Lung (tissue), 12 donors: ENCODE measurements around the gene ZMAT5. TPM values are rescaled to one million over a fixed set of nuclear protein-coding genes. Genes with fewer than 3 reads are reported as not detected.

Experiments
- ATAC-seq: fragments of 200-7000 bp; cut with Tn5 transposase; one replicate; pipeline ENCODE4 v1.9.1; 2020; ENCODE audit warnings: moderate number of reproducible peaks; ENCODE audit not compliant: insufficient read depth, low FRiP score
- DNase-seq, 3 donors: peaks; one replicate each; pipeline ENCODE4 v3.0.0-alpha.2; 2013 to 2017
- H3K27ac ChIP-seq, 2 donors: one replicate each; pipeline ENCODE4 v1.5.1; 2013; ENCODE audit warnings: mild to moderate bottlenecking in 2 of 2, moderate library complexity in 2 of 2, control low read depth in 1 of 2, inconsistent platforms in 1 of 2, low read depth in 1 of 2, low read length in 1 of 2
- H3K27me3 ChIP-seq, 3 donors: one replicate each; pipeline ENCODE4 v1.5.1; 2013; ENCODE audit warnings: low read length in 2 of 3; ENCODE audit not compliant: control insufficient read depth in 3 of 3, insufficient read depth in 3 of 3
- H3K36me3 ChIP-seq, 4 donors: one replicate each; pipeline ENCODE4 v1.5.1; 2013; ENCODE audit warnings: low read length in 4 of 4, mild to moderate bottlenecking in 1 of 4, moderate library complexity in 1 of 4; ENCODE audit not compliant: control insufficient read depth in 4 of 4, insufficient read depth in 4 of 4
- H3K4me1 ChIP-seq, 5 donors: one replicate each; pipeline ENCODE4 v1.5.1; 2013; ENCODE audit warnings: low read length in 5 of 5, mild to moderate bottlenecking in 2 of 5, moderate library complexity in 1 of 5; ENCODE audit not compliant: control insufficient read depth in 5 of 5, insufficient read depth in 5 of 5
- H3K4me3 ChIP-seq: one replicate; pipeline ENCODE4 v1.5.1; 2013; ENCODE audit warnings: mild to moderate bottlenecking, control low read depth, moderate library complexity
- H3K9ac ChIP-seq, 2 donors: one replicate each; pipeline ENCODE4 v1.5.1; 2013; ENCODE audit warnings: low read length in 2 of 2, control low read depth in 1 of 2; ENCODE audit not compliant: insufficient read depth in 1 of 2
- H3K9me3 ChIP-seq, 4 donors: one replicate each; pipeline ENCODE4 v1.5.1; 2013; ENCODE audit warnings: low read length in 3 of 4, mild to moderate bottlenecking in 1 of 4, moderate library complexity in 1 of 4; ENCODE audit not compliant: control insufficient read depth in 4 of 4, insufficient read depth in 3 of 4
- WGBS, 2 donors: extraction: QIAGEN DNeasy Blood & Tissue Kit; methylation state at CpG; one replicate each; pipeline ENCODE4 v1.1.7; 2013; 5-methylcytosine and 5-hydroxymethylcytosine counted together
- polyA plus RNA-seq, 2 donors: library from polyadenylated mRNA; stranded (reverse); fragments of 200-250 nt; gene quantifications; one replicate each; pipeline ENCODE4 v1.2.1, GENCODE V29; 2013
- total RNA-seq, 2 donors: library from RNA; depleted of rRNA in 1 of 2; stranded (reverse); fragments of >200 nt in 1 of 2; gene quantifications; one replicate each; pipeline ENCODE4 v1.2.1, GENCODE V29; 2014 to 2021
- TF ChIP-seq, protein P1 (sequence below): IDR thresholded peaks from 2 replicates; pipeline ENCODE4 v1.5.1; 2012; ENCODE audit warnings: mild to moderate bottlenecking; ENCODE audit errors: control extremely low read depth, extremely low read depth
- donor health status: control.
- donor health status: control.
- donor health status: Bipolar disorder and iron deficiency.
- donor health status: healthy.
- donor health status: DM: yes; HTN: yes; CAD: no.

The ZMAT5 gene
- total and polyA plus RNA-seq, 4 donors: 11.2 to 32.5 (median 25.4) TPM

- peak in 2 of 3 donors; percentile 22 to 41 for DNase-seq
- ATAC-seq: no peak
These were observed 20.7 kb upstream of the ZMAT5 start for GRCh38 chr22:29787371-29787980.

GRCh38 chr22:29786031-29786430, 19.2 kb upstream of the ZMAT5 start:
- Histone ChIP-seq H3K9ac (no peak overlapping the region), H3K36me3 (peaks cover 4 to 31% (median 12%) of the 10 kb centered on the region in 4 donors), H3K4me1 (peaks cover 0 to 24% (median 8%) of the 10 kb centered on the region in 5 donors), H3K4me3 (no peak overlapping the region), H3K27ac (no peak overlapping the region), H3K27me3 (no peaks in the 10 kb centered on the region), H3K9me3 (no peaks in the 10 kb centered on the region)
- peak in 2 of 3 donors; percentile 41 to 63 for DNase-seq
- 62 to 72% methylated on average over 5 of the region's 5 CpGs for WGBS, 2 donors
- TF ChIP-seq, protein P1, sequence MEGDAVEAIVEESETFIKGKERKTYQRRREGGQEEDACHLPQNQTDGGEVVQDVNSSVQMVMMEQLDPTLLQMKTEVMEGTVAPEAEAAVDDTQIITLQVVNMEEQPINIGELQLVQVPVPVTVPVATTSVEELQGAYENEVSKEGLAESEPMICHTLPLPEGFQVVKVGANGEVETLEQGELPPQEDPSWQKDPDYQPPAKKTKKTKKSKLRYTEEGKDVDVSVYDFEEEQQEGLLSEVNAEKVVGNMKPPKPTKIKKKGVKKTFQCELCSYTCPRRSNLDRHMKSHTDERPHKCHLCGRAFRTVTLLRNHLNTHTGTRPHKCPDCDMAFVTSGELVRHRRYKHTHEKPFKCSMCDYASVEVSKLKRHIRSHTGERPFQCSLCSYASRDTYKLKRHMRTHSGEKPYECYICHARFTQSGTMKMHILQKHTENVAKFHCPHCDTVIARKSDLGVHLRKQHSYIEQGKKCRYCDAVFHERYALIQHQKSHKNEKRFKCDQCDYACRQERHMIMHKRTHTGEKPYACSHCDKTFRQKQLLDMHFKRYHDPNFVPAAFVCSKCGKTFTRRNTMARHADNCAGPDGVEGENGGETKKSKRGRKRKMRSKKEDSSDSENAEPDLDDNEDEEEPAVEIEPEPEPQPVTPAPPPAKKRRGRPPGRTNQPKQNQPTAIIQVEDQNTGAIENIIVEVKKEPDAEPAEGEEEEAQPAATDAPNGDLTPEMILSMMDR: no peak
- ATAC-seq: no peak

More at GRCh38 chr22:29787371-29787980, 20.7 kb upstream of the ZMAT5 start:
- no peaks in the 10 kb centered on the region for H3K9me3 ChIP-seq
- peaks cover 0 to 24% (median 7%) of the 10 kb centered on the region in 5 donors for H3K4me1 ChIP-seq
- no peaks in the 10 kb centered on the region for H3K27me3 ChIP-seq
- no peak overlapping the region for H3K27ac ChIP-seq
- 66 to 79% methylated on average over 9 of the region's 9 CpGs for WGBS, 2 donors
- no peak overlapping the region for H3K9ac ChIP-seq
- H3K36me3 ChIP-seq: peaks cover 4 to 43% (median 17%) of the 10 kb centered on the region in 4 donors
- TF ChIP-seq, protein P1: no peak
- no peak overlapping the region for H3K4me3 ChIP-seq

DNA sequence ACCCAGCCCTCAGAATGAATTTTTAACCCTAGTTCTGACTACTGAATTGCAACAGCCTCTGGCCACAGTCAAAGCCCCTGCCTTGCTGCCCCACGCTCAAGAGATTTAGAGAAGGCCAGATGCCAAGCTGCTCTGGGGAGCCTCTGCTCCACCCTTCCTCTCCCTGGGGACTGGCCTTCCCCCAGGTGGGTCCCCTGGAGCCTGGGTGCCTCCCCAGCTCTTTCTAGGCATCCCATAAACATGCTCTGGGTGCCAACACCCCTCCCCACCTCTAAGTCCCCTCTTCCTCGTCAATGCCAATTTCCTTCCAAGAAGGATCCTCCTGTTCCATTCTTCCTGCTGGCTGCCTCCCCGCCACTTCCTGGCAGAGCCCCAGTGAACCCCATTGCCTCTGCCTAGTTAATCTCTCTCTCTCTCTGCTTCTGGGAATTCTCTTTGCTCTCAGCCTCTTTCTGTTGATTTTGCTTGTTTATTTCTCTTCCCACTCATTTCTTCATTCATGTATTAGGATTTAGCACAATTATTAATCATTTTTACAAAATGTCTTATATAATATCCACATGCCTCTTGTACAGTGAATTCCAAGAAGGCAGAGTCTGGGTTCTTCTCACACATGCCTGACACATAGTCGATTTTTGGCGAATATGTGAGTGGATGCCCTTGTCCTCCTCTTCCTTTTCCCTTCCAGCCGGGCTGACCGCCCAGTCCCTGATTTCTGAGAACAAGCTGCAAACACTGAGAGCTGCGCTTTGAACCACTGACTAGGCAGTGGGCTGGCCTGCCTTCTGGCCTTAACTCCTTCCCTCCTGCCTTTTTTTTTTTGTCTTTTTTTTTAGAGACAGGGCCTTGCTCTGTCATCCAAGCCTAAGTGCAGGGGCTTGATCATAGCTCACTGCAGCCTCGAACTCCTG, 17.9 kb upstream of the ZMAT5 start:
- Histone ChIP-seq H3K36me3 (peaks cover 0 to 21% (median 6%) of the 10 kb centered on the region in 4 donors), H3K9ac (peak overlapping the region; percentile 25 to 50), H3K27ac (peak overlapping the region in 1 of 2 donors; percentile 47), H3K4me1 (peaks cover 0 to 24% (median 8%) of the 10 kb centered on the region in 5 donors), H3K4me3 (no peak overlapping the region), H3K9me3 (no peaks in the 10 kb centered on the region), H3K27me3 (no peaks in the 10 kb centered on the region)
- ATAC-seq: peak; percentile 31
- peak; percentile 47 to 81 (median 72) for DNase-seq
- TF ChIP-seq, protein P1: no peak
- WGBS, 2 donors: 44 to 65% methylated on average over 9 of the region's 9 CpGs
